Right lobe of liver (tissue), 6 donors: Measurements from ENCODE around the gene AR. TPM values are rescaled to one million over a fixed set of nuclear protein-coding genes. Genes with fewer than 3 reads are reported as not detected.

Experiments used
- ATAC-seq, 4 donors: fragments of 200-7000 bp; cut with Tn5 transposase; one replicate each; pipeline ENCODE4 v1.9.1; 2020; ENCODE audit warnings: mild to moderate bottlenecking in 4 of 4, moderate library complexity in 4 of 4
- DNase-seq, 3 donors: peaks; one replicate each; pipeline ENCODE4 v3.0.0-alpha.2; 2020
- H3K27ac ChIP-seq, 3 donors: fragments of 200-600 bp; one replicate each; pipeline ENCODE4 v1.8.0; 2022
- H3K27me3 ChIP-seq, 2 donors: fragments of 200-600 bp; one replicate each; pipeline ENCODE4 v1.8.0; 2022
- H3K36me3 ChIP-seq, 4 donors: fragments of 200-600 bp; sonication (generic) in 1 of 4; one replicate each; pipeline versions ENCODE4 v1.5.1 to v1.8.0; 2017 to 2022; ENCODE audit warnings: control low read depth in 1 of 4
- H3K4me1 ChIP-seq, 4 donors: fragments of 200-600 bp; sonication (generic) in 1 of 4; one replicate each; pipeline versions ENCODE4 v1.5.1 to v1.8.0; 2017 to 2022; ENCODE audit warnings: control low read depth in 1 of 4
- H3K4me3 ChIP-seq, 3 donors: fragments of 200-600 bp; one replicate each; pipeline ENCODE4 v1.8.0; 2022
- H3K9me3 ChIP-seq, 4 donors: fragments of 200-600 bp; sonication (generic) in 1 of 4; one replicate each; pipeline versions ENCODE4 v1.5.1 to v1.8.0; 2017 to 2022; ENCODE audit warnings: control low read depth in 1 of 4
- CTCF ChIP-seq, 4 donors: fragments of 200-600 bp in 3 of 4; fragments of 450-650 bp in 1 of 4; IDR thresholded peaks; one replicate each; pipeline versions ENCODE4 v1.5.1 to v1.8.0; 2016 to 2022; ENCODE audit warnings: antibody characterized with exemption in 4 of 4, mild to moderate bottlenecking in 2 of 4
- POLR2A ChIP-seq: fragments of 450-650 bp; IDR thresholded peaks from one replicate; pipeline ENCODE4 v1.6.1; 2017; ENCODE audit warnings: antibody characterized with exemption, mild to moderate bottlenecking
- WGBS: methylation state at CpG from one replicate; pipeline ENCODE4 v1.1.6; 2018; ENCODE audit warnings: low coverage, low lambda C conversion rate; ENCODE audit not compliant: insufficient coverage; ENCODE audit errors: missing lambda C conversion rate; 5-methylcytosine and 5-hydroxymethylcytosine counted together
- intact Hi-C, 2 donors: fragments of 100-400 bp; cut with DNase I; formaldehyde crosslinking; loops; one replicate each; pipeline versions ENCODE4 v1.11.2 to v1.14.1; 2022
- total RNA-seq, 6 experiments: library from RNA; depleted of rRNA in 2 of 6; stranded (reverse); fragments of >200 nt in 2 of 6; fragmentation: NEBNext Ultra II Directional in 3 of 6; extraction: Animal tissue kit (Norgen Biotek cat#: 25700) in 3 of 6; gene quantifications; one replicate each; pipeline versions ENCODE4 v1.1.0 to v1.2.4, GENCODE V29; 2016 to 2023
- donor health status: DM: no; HTN: yes; CAD: no.
- donor health status: DM: no; HTN: no; CAD: no.
- donor health status: DM: no; HTN: no; CAD: no.
- donor health status: DM: no; HTN: yes; CAD: no.
- donor health status: DM: no; HTN: yes; CAD: no.

Gene AR
- total RNA-seq, 6 experiments from 2014 or later: 18.5 to 77.5 (median 47.3) TPM

GRCh38 chrX:67570839-67571238 lies 27.0 kb downstream of the AR start:
- no peaks in the 10 kb centered on the region for H3K9me3 ChIP-seq
- H3K36me3 ChIP-seq: no peaks in the 10 kb centered on the region
- no peak for TF ChIP-seq POLR2A
- DNase-seq: no peak
- no peak overlapping the region for H3K4me3 ChIP-seq
- H3K27ac ChIP-seq: no peak overlapping the region
- H3K27me3 ChIP-seq: no peaks in the 10 kb centered on the region
- intact Hi-C loops: no loop called here
- peaks cover 0 to 9% (median 2%) of the 10 kb centered on the region in 4 donors for H3K4me1 ChIP-seq
- ATAC-seq: peak in 1 of 4 donors; percentile 10

- Histone ChIP-seq H3K4me3 (no peak overlapping the region), H3K27ac (no peak overlapping the region), H3K27me3 (no peaks in the 10 kb centered on the region), H3K9me3 (no peaks in the 10 kb centered on the region), H3K36me3 (no peaks in the 10 kb centered on the region), H3K4me1 (no peaks in the 10 kb centered on the region)
- WGBS: 41% methylated on average over 2 of the region's 2 CpGs
- no peak for DNase-seq
- intact Hi-C loops: no loop called here
- no peak for TF ChIP-seq POLR2A
- TF ChIP-seq CTCF (IDR thresholded peaks at IDR 0.05): no peak
- ATAC-seq: no peak
Observed at GRCh38 chrX:67574696-67575095, 30.9 kb downstream of the AR start.

GRCh38 chrX:67582436-67582835 lies 38.6 kb downstream of the AR start:
- Histone ChIP-seq H3K36me3 (no peaks in the 10 kb centered on the region), H3K27ac (no peak overlapping the region), H3K9me3 (no peaks in the 10 kb centered on the region), H3K4me1 (peaks cover 0 to 13% (median 0%) of the 10 kb centered on the region in 4 donors), H3K27me3 (no peaks in the 10 kb centered on the region), H3K4me3 (no peak overlapping the region)
- TF ChIP-seq POLR2A (no peak), CTCF (IDR thresholded peaks at IDR 0.05) (no peak)
- intact Hi-C loops: no loop called here
- 60% methylated on average over 4 of the region's 4 CpGs for WGBS
- DNase-seq (no peak), ATAC-seq (no peak)

- 62% methylated on average over 1 of the region's 1 CpG for whole genome bisulfite sequencing
- ATAC-seq: no peak
Observed at GRCh38 chrX:67583171-67583570, 39.4 kb downstream of the AR start.

GRCh38 chrX:67585401-67585800 lies 41.6 kb downstream of the AR start:
- WGBS: 28% methylated on average over 3 of the region's 3 CpGs
- peaks cover 0 to 18% (median 0%) of the 10 kb centered on the region in 4 donors for H3K4me1 ChIP-seq
- no peaks in the 10 kb centered on the region for H3K27me3 ChIP-seq
- intact Hi-C loops: no loop called here
- H3K27ac ChIP-seq: no peak overlapping the region
- DNase-seq (no peak), ATAC-seq (no peak)
- no peak overlapping the region for H3K4me3 ChIP-seq
- TF ChIP-seq POLR2A (no peak), CTCF (IDR thresholded peaks at IDR 0.05) (no peak)
- no peaks in the 10 kb centered on the region for H3K36me3 ChIP-seq
- H3K9me3 ChIP-seq: no peaks in the 10 kb centered on the region

More at GRCh38 chrX:67583171-67583570, 39.4 kb downstream of the AR start:
- no peak overlapping the region for H3K4me3 ChIP-seq
- H3K9me3 ChIP-seq: no peaks in the 10 kb centered on the region
- TF ChIP-seq POLR2A (no peak), CTCF (IDR thresholded peaks at IDR 0.05) (no peak)
- H3K27me3 ChIP-seq: no peaks in the 10 kb centered on the region
- DNase-seq: no peak
- H3K36me3 ChIP-seq: no peaks in the 10 kb centered on the region
- intact Hi-C loops: no loop called here
- H3K4me1 ChIP-seq: peaks cover 0 to 18% (median 0%) of the 10 kb centered on the region in 4 donors
- H3K27ac ChIP-seq: no peak overlapping the region
